Hepatocyte (in vitro differentiated cells): ENCODE measurements around the gene PITPNC1. TPM values are rescaled to one million over a fixed set of nuclear protein-coding genes. Genes with fewer than 3 reads are reported as not detected.
A peak's percentile ranks its signal among the peaks of the same experiment; 100 is the strongest.
"Not testable (repeated sequence)": the region's sequence is repeated elsewhere in the genome, so short reads cannot be mapped to it uniquely, and the experiment has no call there.

ENCODE experiments used
- DNase-seq: peaks from one replicate; pipeline ENCODE4 v3.0.0-alpha.2; 2016; ENCODE audit warnings: low spot score
- H2AFZ ChIP-seq: fragments of 200-600 bp; sonication (generic); 2 replicates; pipeline ENCODE4 v1.6.0; 2016; ENCODE audit warnings: antibody characterized with exemption, mild to moderate bottlenecking
- H3K27ac ChIP-seq: fragments of 200-600 bp; sonication (generic); 2 replicates; pipeline ENCODE4 v1.5.1; 2016; ENCODE audit warnings: mild to moderate bottlenecking
- H3K27me3 ChIP-seq: fragments of 200-600 bp; sonication (generic); 2 replicates; pipeline ENCODE4 v1.6.1; 2016
- H3K36me3 ChIP-seq: fragments of 200-600 bp; sonication (generic); replicated peaks from 2 replicates; pipeline ENCODE4 v1.5.1; 2016; ENCODE audit warnings: low read depth; ENCODE audit not compliant: insufficient read depth
- H3K4me1 ChIP-seq: fragments of 200-600 bp; sonication (generic); 2 replicates; pipeline ENCODE4 v1.5.1; 2016; ENCODE audit warnings: mild to moderate bottlenecking, moderate library complexity; ENCODE audit not compliant: insufficient read depth
- H3K4me2 ChIP-seq: fragments of 200-600 bp; sonication (generic); 2 replicates; pipeline ENCODE4 v1.6.0; 2016
- H3K4me3 ChIP-seq: fragments of 200-600 bp; sonication (generic); 2 replicates; pipeline ENCODE4 v1.5.1; 2016; ENCODE audit warnings: mild to moderate bottlenecking
- H3K79me2 ChIP-seq: fragments of 200-600 bp; sonication (generic); 2 replicates; pipeline ENCODE4 v1.6.0; 2017; ENCODE audit warnings: mild to moderate bottlenecking
- H3K9me2 ChIP-seq: fragments of 200-600 bp; sonication (generic); replicated peaks from 2 replicates; pipeline ENCODE4 v1.6.0; 2017; ENCODE audit warnings: mild to moderate bottlenecking; ENCODE audit not compliant: insufficient read depth
- H3K9me3 ChIP-seq: fragments of 200-600 bp; sonication (generic); 2 replicates; pipeline ENCODE4 v1.5.1; 2016; ENCODE audit warnings: low read depth, mild to moderate bottlenecking
- H4K20me1 ChIP-seq: fragments of 200-600 bp; sonication (generic); 2 replicates; pipeline ENCODE4 v1.6.0; 2016; ENCODE audit warnings: mild to moderate bottlenecking; ENCODE audit not compliant: insufficient read depth, poor library complexity, severe bottlenecking
- EZH2 ChIP-seq: fragments of 200-600 bp; sonication (generic); IDR thresholded peaks from 2 replicates; pipeline ENCODE4 v1.6.1; 2016; ENCODE audit warnings: antibody characterized with exemption, mild to moderate bottlenecking, borderline replicate concordance
- EZH2phosphoT487 ChIP-seq: fragments of 200-600 bp; sonication (generic); IDR thresholded peaks from one replicate; pipeline ENCODE4 v1.6.1; 2018; ENCODE audit warnings: antibody characterized with exemption, mild to moderate bottlenecking, low read depth, moderate library complexity; ENCODE audit not compliant: unreplicated experiment, severe bottlenecking
- WGBS: methylation state at CpG from one replicate; pipeline ENCODE4 v1.1.6; 2016; ENCODE audit warnings: low lambda C conversion rate; ENCODE audit errors: missing lambda C conversion rate; 5-methylcytosine and 5-hydroxymethylcytosine counted together
- polyA plus RNA-seq: library from polyadenylated mRNA; unstranded; fragments of >200 nt; fragmentation: Nextera tagmentation; extraction: Ambion mirVana; gene quantifications from 2 replicates; pipeline ENCODE4 v1.2.1, GENCODE V29; 2016
- total RNA-seq: library from RNA; depleted of rRNA; stranded (reverse); fragments of >200 nt; gene quantifications from 2 replicates; pipeline ENCODE4 v1.2.3, GENCODE V29; 2014
- TF ChIP-seq, protein P1 (sequence below): fragments of 200-600 bp; sonication (generic); IDR thresholded peaks from 2 replicates; pipeline ENCODE4 v1.5.1; 2016; ENCODE audit warnings: antibody characterized with exemption, mild to moderate bottlenecking; ENCODE audit not compliant: poor library complexity

Gene PITPNC1
- total and polyA plus RNA-seq, 2 experiments from 2014 or later: 4.6 to 8.1 TPM

DNA sequence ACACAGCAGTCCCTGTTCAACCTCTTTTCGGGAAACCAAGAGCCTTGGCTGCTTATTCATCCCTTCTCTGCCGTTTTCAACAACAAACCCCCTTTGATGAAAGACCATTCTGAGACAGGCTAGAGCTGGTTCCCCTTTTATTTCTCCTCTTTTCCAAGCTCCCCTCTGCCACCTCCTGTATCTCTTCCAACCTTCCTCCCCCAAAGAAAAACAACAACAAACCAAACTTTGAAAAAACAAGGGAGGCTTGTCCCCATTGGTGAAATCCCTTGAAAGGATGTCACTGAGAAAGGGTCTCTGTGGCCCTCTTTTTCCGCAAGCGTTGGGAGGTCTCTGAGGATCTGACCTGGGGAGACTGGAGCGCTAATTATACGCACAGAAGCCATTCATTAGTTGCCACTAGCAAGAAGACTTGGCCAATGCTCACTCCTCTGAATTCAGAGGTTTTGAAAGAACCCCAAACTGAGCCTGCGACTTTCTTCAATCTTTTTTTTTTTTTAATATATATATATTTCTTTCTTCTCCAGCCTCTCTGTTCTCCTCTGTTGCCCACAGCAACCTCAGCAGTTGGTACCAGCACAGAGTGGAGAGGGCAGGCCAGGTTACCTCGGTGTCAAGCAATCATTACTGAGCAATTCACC is 101.4 kb downstream of the PITPNC1 start:
- 81% methylated on average over 8 of the region's 8 CpGs for WGBS

DNA sequence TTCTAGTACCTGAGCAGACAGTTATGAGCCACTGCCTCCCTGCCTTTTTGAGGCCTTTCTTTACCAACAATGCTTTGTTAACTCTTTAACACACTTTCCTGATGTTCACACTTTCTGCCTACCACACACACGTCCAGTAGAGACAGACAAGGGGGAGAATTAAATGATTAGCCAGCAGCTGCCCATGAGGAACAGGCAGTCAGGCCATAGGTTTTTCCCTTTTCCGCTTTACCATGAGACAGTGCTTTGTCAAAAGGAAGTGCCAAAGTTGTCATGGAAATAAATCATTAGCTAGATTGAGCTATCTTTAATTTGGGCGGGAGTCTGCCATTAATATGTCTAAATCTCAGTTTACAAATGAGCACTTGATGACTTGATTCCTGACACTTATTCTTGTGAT is 102.1 kb downstream of the PITPNC1 start:
- no peaks in the 10 kb centered on the region for H3K27me3 ChIP-seq
- no peak for DNase-seq
- no peaks in the 10 kb centered on the region for H3K36me3 ChIP-seq
- no peak overlapping the region for H3K4me3 ChIP-seq
- H3K9me2 ChIP-seq: no peaks in the 10 kb centered on the region
- H3K9me3 ChIP-seq: no peaks in the 10 kb centered on the region
- 84% methylated on average over 3 of the region's 3 CpGs for WGBS
- H3K27ac ChIP-seq: no peak overlapping the region
- no peaks in the 10 kb centered on the region for H4K20me1 ChIP-seq
- TF ChIP-seq EZH2: no peak
- TF ChIP-seq, protein P1, sequence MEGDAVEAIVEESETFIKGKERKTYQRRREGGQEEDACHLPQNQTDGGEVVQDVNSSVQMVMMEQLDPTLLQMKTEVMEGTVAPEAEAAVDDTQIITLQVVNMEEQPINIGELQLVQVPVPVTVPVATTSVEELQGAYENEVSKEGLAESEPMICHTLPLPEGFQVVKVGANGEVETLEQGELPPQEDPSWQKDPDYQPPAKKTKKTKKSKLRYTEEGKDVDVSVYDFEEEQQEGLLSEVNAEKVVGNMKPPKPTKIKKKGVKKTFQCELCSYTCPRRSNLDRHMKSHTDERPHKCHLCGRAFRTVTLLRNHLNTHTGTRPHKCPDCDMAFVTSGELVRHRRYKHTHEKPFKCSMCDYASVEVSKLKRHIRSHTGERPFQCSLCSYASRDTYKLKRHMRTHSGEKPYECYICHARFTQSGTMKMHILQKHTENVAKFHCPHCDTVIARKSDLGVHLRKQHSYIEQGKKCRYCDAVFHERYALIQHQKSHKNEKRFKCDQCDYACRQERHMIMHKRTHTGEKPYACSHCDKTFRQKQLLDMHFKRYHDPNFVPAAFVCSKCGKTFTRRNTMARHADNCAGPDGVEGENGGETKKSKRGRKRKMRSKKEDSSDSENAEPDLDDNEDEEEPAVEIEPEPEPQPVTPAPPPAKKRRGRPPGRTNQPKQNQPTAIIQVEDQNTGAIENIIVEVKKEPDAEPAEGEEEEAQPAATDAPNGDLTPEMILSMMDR: no peak
- TF ChIP-seq EZH2phosphoT487: no peak
- H3K79me2 ChIP-seq: no peaks in the 10 kb centered on the region
- no peak overlapping the region for H3K4me2 ChIP-seq
- no peak overlapping the region for H2AFZ ChIP-seq
- H3K4me1 ChIP-seq: no peaks in the 10 kb centered on the region

More for the DNA sequence above, 101.4 kb downstream of the PITPNC1 start:
- H3K36me3 ChIP-seq: no peaks in the 10 kb centered on the region
- no peak for DNase-seq
- no peaks in the 10 kb centered on the region for H3K27me3 ChIP-seq
- TF ChIP-seq EZH2phosphoT487 (no peak), EZH2 (no peak)
- TF ChIP-seq, protein P1: no peak
- no peak overlapping the region for H3K4me2 ChIP-seq
- no peaks in the 10 kb centered on the region for H3K4me1 ChIP-seq
- H3K27ac ChIP-seq: no peak overlapping the region
- H3K9me3 ChIP-seq: no peaks in the 10 kb centered on the region
- H2AFZ ChIP-seq: no peak overlapping the region
- no peaks in the 10 kb centered on the region for H3K79me2 ChIP-seq
- H4K20me1 ChIP-seq: no peaks in the 10 kb centered on the region
- no peaks in the 10 kb centered on the region for H3K9me2 ChIP-seq
- no peak overlapping the region for H3K4me3 ChIP-seq

DNA sequence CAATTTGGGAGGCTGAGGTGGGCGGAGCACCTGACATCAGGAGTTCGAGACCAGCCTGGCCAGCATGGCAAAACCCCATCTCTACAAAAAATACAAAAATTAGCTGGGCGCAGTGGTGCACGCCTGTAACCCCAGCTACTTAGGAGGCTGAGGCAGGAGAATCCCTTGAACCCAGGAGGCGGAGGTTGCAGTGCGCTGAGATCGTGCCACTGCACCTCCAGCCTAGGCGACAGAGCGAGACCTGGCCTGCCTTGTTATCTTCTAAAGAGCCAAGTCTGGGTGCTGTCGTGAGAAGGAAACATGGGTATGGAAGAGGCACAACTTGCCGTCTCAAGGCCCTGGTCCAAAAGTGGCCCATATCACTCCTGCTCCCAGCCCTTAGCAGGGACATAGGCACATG is 103.9 kb downstream of the PITPNC1 start:
- H4K20me1 ChIP-seq, H3K79me2 ChIP-seq, H3K9me3 ChIP-seq, H3K4me2 ChIP-seq, H3K9me2 ChIP-seq, H3K27me3 ChIP-seq, DNase-seq, H3K4me1 ChIP-seq, H2AFZ ChIP-seq, H3K4me3 ChIP-seq, H3K36me3 ChIP-seq: not testable (repeated sequence)
- WGBS: 98% methylated on average over 11 of the region's 11 CpGs
- H3K27ac ChIP-seq: peak overlapping the region; percentile 62

DNA sequence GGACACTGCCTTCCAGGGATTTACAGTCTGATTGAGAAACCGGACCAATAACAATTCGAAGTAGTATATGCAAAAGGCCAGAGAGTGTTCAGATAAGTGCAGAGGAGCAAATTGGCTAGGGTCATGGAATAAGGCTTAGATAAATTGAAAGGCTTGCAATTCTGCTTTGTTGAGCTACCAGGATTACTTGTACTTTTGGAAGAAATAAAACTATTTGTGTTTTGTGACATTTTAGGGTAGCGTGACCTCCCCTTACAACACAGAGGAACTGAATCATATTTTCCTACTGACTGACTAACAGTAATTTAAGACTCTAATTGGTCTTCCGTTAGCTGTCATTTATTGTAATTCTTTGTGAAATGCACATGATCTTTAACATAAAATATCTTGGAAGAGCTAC is 104.7 kb downstream of the PITPNC1 start:
- no peak overlapping the region for H3K27ac ChIP-seq
- no peaks in the 10 kb centered on the region for H3K79me2 ChIP-seq
- no peaks in the 10 kb centered on the region for H3K27me3 ChIP-seq
- H2AFZ ChIP-seq: no peak overlapping the region
- no peaks in the 10 kb centered on the region for H3K9me2 ChIP-seq
- no peaks in the 10 kb centered on the region for H3K9me3 ChIP-seq
- DNase-seq: peak; percentile 7
- H3K4me2 ChIP-seq: no peak overlapping the region
- no peak for TF ChIP-seq EZH2
- TF ChIP-seq, protein P1: no peak
- no peak for TF ChIP-seq EZH2phosphoT487
- no peaks in the 10 kb centered on the region for H3K4me1 ChIP-seq
- no peaks in the 10 kb centered on the region for H4K20me1 ChIP-seq
- no peak overlapping the region for H3K4me3 ChIP-seq
- WGBS: 74% methylated on average over 4 of the region's 4 CpGs
- H3K36me3 ChIP-seq: no peaks in the 10 kb centered on the region
